GM18861 (cell line): Measurements from ENCODE around the gene CRYZ.
A peak's percentile ranks its signal among the peaks of the same experiment; 100 is the strongest.

Source experiments
- ATAC-seq: cut with Tn5 transposase; IDR thresholded peaks from one replicate; pipeline ENCODE4 v1.9.1; 2021; ENCODE audit not compliant: unreplicated experiment

CRYZ gene

GRCh38 chr1:74731399-74732052, 1.3 kb downstream of the CRYZ start:
- peak; percentile 55 for ATAC-seq

GRCh38 chr1:74729741-74730478, 2.9 kb downstream of the CRYZ start:
- ATAC-seq, result no peak

- ATAC-seq, result no peak
These were observed 4.1 kb downstream of the CRYZ start for GRCh38 chr1:74728736-74729135.

GRCh38 chr1:74726063-74726462, 6.8 kb downstream of the CRYZ start:
- ATAC-seq, result no peak

- no peak for ATAC-seq
These were observed 15.2 kb downstream of the CRYZ start for GRCh38 chr1:74717626-74718025.

GRCh38 chr1:74716822-74717221, 16.0 kb downstream of the CRYZ start:
- no peak for ATAC-seq

GRCh38 chr1:74715806-74716205, 17.0 kb downstream of the CRYZ start:
- no peak for ATAC-seq

GRCh38 chr1:74715236-74715502, 17.7 kb downstream of the CRYZ start:
- ATAC-seq, result no peak

- peak; percentile 50 for ATAC-seq
These were observed 18.2 kb downstream of the CRYZ start for GRCh38 chr1:74714429-74715235.

GRCh38 chr1:74713849-74714248, 19.0 kb downstream of the CRYZ start:
- ATAC-seq, result no peak

- no peak for ATAC-seq
These were observed 20.0 kb downstream of the CRYZ start for GRCh38 chr1:74712881-74713280.

- no peak for ATAC-seq
These were observed 29.3 kb downstream of the CRYZ start for GRCh38 chr1:74703386-74704182.

- ATAC-seq, result no peak
These were observed 33.5 kb downstream of the CRYZ start for GRCh38 chr1:74699331-74699730.

GRCh38 chr1:74697832-74698231, 35.0 kb downstream of the CRYZ start:
- no peak for ATAC-seq

GRCh38 chr1:74693473-74693872, 39.4 kb downstream of the CRYZ start:
- ATAC-seq, result no peak

- ATAC-seq, result no peak
These were observed 41.9 kb downstream of the CRYZ start for GRCh38 chr1:74690909-74691308.

GRCh38 chr1:74690364-74690696, 42.5 kb downstream of the CRYZ start:
- ATAC-seq, result no peak

- ATAC-seq, result peak; percentile 59
These were observed 43.1 kb downstream of the CRYZ start for GRCh38 chr1:74689621-74690363.

GRCh38 chr1:74686928-74687327, 45.9 kb downstream of the CRYZ start:
- ATAC-seq, result no peak

GRCh38 chr1:74684301-74684700, 48.5 kb downstream of the CRYZ start:
- ATAC-seq, result no peak

GRCh38 chr1:74683656-74684055, 49.2 kb downstream of the CRYZ start:
- ATAC-seq, result no peak
